ENCODE results near the gene NTM. TPM values are rescaled to one million over a fixed set of nuclear protein-coding genes. Genes with fewer than 3 reads are reported as not detected.

NTM gene
- total and polyA plus RNA-seq, 2 donors (not counting 3 experiments of a cell fraction or from before 2014, with no cell fraction given) = 1.00 to 1.1 TPM

DNA sequence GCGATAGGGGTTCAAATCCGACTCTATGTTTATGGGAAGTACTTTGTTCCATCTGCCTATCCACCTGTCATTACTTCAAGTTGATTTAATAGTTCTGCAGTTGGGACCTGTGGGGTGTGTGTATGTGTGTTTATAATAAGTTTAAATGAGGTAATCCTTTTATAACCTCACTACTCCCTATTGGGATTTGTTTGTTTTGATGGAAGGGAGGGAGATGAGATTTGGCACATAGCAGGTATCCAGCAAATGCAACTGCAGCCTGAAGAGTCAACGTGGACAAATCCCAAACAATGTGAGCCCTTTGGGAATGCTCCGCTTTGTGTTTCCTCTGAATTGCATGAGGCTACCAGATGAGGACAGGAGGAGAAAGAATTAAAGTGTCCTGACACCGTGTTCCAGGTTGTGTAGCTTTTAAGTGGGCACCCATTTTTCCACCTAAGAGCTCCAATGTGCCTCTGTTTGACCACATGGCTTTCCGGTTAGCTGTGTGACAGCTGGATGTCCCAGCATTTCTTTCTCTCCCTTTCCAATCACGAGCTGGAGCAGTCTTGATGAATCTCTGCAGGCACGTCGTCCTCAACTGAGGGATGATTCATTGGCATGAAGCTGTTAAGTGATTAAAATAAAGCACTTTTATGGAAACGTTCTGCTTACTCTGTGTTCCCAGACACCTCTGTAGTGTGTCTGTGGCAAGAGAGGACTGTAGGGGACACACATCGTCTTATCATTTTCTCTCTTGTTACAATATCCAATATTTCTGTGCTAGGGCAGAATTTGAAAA lies 610.7 kb downstream of the NTM start:
- H3K27me3 ChIP-seq (ENCODE audit: control insufficient read depth in 2 of 2, insufficient read depth in 2 of 2, low read length in 2 of 2) = no peaks in the 10 kb centered on the region
- H3K9me1 ChIP-seq (replicated peaks; ENCODE audit: control insufficient read depth, extremely low read depth, insufficient read depth, low read length) = no peaks in the 10 kb centered on the region
- BruUV-seq (replicated peaks) = no TSS peak
- FAIRE-seq = no peak
- no peaks in the 10 kb centered on the region for H3K9me3 ChIP-seq (replicated peaks; ENCODE audit: control insufficient read depth, insufficient read depth, low read length)
- H3K79me2 ChIP-seq (ENCODE audit: control insufficient read depth, insufficient read depth, low read length) = no peaks in the 10 kb centered on the region
- dilution Hi-C loops (cut with MboI; ENCODE audit: extremely low pct_ligation_motif_present, low sequenced_read_pairs) = no loop called here
- H4K20me1 ChIP-seq (replicated peaks; ENCODE audit: control insufficient read depth, extremely low read depth, insufficient read depth, low read length) = no peaks in the 10 kb centered on the region
- ChIA-PET CTCF (interaction anchor here (2.1 kb wide), 1 partner anchor 146 kb away, joined by 6 read pairs; no protein-coding TSS in a partner anchor), POLR2A (no interaction called here)
- H3K36me3 ChIP-seq (ENCODE audit: control insufficient read depth in 2 of 2, extremely low read depth in 1 of 2, insufficient read depth in 2 of 2, low read length in 2 of 2) = no peaks in the 10 kb centered on the region
- no peak overlapping the region for H3K4me2 ChIP-seq (ENCODE audit: insufficient read depth, low read length)
- H3K9ac ChIP-seq (replicated peaks; ENCODE audit: extremely low read depth, insufficient read depth, low read length) = no peak overlapping the region
- no peak overlapping the region for H3K27ac ChIP-seq (ENCODE audit: insufficient read depth, low read depth, low read length)
- no peak for TF ChIP-seq EZH2 (IDR thresholded peaks at IDR 0.05; ENCODE audit: borderline replicate concordance, low read depth, low read length, severe bottlenecking)
- TF ChIP-seq, protein P1, sequence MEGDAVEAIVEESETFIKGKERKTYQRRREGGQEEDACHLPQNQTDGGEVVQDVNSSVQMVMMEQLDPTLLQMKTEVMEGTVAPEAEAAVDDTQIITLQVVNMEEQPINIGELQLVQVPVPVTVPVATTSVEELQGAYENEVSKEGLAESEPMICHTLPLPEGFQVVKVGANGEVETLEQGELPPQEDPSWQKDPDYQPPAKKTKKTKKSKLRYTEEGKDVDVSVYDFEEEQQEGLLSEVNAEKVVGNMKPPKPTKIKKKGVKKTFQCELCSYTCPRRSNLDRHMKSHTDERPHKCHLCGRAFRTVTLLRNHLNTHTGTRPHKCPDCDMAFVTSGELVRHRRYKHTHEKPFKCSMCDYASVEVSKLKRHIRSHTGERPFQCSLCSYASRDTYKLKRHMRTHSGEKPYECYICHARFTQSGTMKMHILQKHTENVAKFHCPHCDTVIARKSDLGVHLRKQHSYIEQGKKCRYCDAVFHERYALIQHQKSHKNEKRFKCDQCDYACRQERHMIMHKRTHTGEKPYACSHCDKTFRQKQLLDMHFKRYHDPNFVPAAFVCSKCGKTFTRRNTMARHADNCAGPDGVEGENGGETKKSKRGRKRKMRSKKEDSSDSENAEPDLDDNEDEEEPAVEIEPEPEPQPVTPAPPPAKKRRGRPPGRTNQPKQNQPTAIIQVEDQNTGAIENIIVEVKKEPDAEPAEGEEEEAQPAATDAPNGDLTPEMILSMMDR (IDR thresholded peaks at IDR 0.05; ENCODE audit: extremely low read depth in 1 of 2, insufficient read depth in 1 of 2, low read depth in 1 of 2, low read length in 2 of 2) = no peak
- TF ChIP-seq JUN (IDR thresholded peaks at IDR 0.05; ENCODE audit: borderline replicate concordance, insufficient read depth, insufficient read length, low read depth) = no peak
- no peak for TF ChIP-seq MYC (IDR thresholded peaks at IDR 0.05; ENCODE audit: low read depth, low read length)
- no peak for TF ChIP-seq GATA2 (IDR thresholded peaks at IDR 0.05; ENCODE audit: insufficient read depth, insufficient read length, low read depth, low read length)
- no peak for TF ChIP-seq POLR2AphosphoS5 (IDR thresholded peaks at IDR 0.05; ENCODE audit: insufficient read depth, low read depth, low read length)
- TF ChIP-seq, protein P2, sequence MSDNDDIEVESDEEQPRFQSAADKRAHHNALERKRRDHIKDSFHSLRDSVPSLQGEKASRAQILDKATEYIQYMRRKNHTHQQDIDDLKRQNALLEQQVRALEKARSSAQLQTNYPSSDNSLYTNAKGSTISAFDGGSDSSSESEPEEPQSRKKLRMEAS (IDR thresholded peaks at IDR 0.05; ENCODE audit: insufficient read depth, insufficient read length) = no peak
- TF ChIP-seq POLR2A (IDR thresholded peaks at IDR 0.05; ENCODE audit: low read depth, low read length) = no peak
- TF ChIP-seq FOS (IDR thresholded peaks at IDR 0.05; ENCODE audit: borderline replicate concordance, insufficient read depth, low read length) = no peak
- intact Hi-C loops (cut with micrococcal nuclease) = no loop called here
- H2AFZ ChIP-seq (ENCODE audit: low read depth, low read length) = no peak overlapping the region
- no peak for DNase-seq (ENCODE audit: low read depth, low spot score)
- H3K4me3 ChIP-seq (replicated peaks in 1 of 3; ENCODE audit: insufficient read depth in 1 of 3, low read depth in 1 of 3, low read length in 3 of 3) = no peak overlapping the region
- no peaks in the 10 kb centered on the region for H3K4me1 ChIP-seq (ENCODE audit: control insufficient read depth, extremely low read depth, insufficient read depth, low read length)

Data from endothelial cell of umbilical vein (primary cell).